Gastroesophageal sphincter (tissue), 3 donors: ENCODE results near the gene TLCD5.

ENCODE experiments used
- CTCF ChIP-seq, 4 experiments: fragments of 200-600 bp in 2 of 4; fragments of 450-650 bp in 2 of 4; sonication (generic) in 1 of 4; IDR thresholded peaks; one replicate each; pipeline ENCODE4 v1.5.1; 2017 to 2019; ENCODE audit warnings: antibody characterized with exemption in 4 of 4, mild to moderate bottlenecking in 2 of 4, moderate library complexity in 2 of 4
- EP300 ChIP-seq: sonication (generic); formaldehyde crosslinking; IDR thresholded peaks from one replicate; pipeline ENCODE4 v1.6.1; 2017; ENCODE audit warnings: antibody characterized with exemption, mild to moderate bottlenecking
- POLR2A ChIP-seq, 2 donors: fragments of 450-650 bp; IDR thresholded peaks; one replicate each; pipeline ENCODE4 v1.6.1; 2017; ENCODE audit warnings: antibody characterized with exemption in 2 of 2, mild to moderate bottlenecking in 2 of 2, moderate library complexity in 1 of 2
- POLR2AphosphoS5 ChIP-seq: sonication (generic); formaldehyde crosslinking; IDR thresholded peaks from one replicate; pipeline ENCODE4 v1.6.1; 2017; ENCODE audit warnings: antibody characterized with exemption

GRCh38 chr11:120340529-120340928, 15.4 kb downstream of the TLCD5 start:
- TF ChIP-seq CTCF (IDR thresholded peaks at IDR 0.05): no peak
- no peak for TF ChIP-seq POLR2A (IDR thresholded peaks at IDR 0.05)
- no peak for TF ChIP-seq POLR2AphosphoS5
- TF ChIP-seq EP300: no peak
